Ovary (tissue), 9 donors: ENCODE results near the gene LAMTOR4. TPM values are rescaled to one million over a fixed set of nuclear protein-coding genes. Genes with fewer than 3 reads are reported as not detected.

Experiments used
- DNase-seq, 5 donors: peaks; one replicate each; pipeline ENCODE4 v3.0.0-alpha.2; 2019 to 2020
- H3K27ac ChIP-seq, 2 donors: fragments of 200-600 bp; one replicate each; pipeline versions ENCODE4 v1.5.1 to v1.8.0; 2019 to 2022
- H3K27me3 ChIP-seq: fragments of 200-600 bp; one replicate; pipeline ENCODE4 v1.8.0; 2022
- H3K36me3 ChIP-seq: fragments of 200-600 bp; sonication (generic); one replicate; pipeline ENCODE4 v1.5.1; 2019
- H3K4me1 ChIP-seq: one replicate; pipeline ENCODE4 v1.8.1; 2013; ENCODE audit warnings: mild to moderate bottlenecking, moderate library complexity; ENCODE audit not compliant: insufficient read depth
- H3K4me3 ChIP-seq: fragments of 200-600 bp; sonication (generic); one replicate; pipeline ENCODE4 v1.5.1; 2017
- H3K9me3 ChIP-seq, 2 donors: fragments of 200-600 bp in 1 of 2; sonication (generic) in 1 of 2; one replicate each; pipeline versions ENCODE4 v1.5.1 to v1.8.1; 2013 to 2019; ENCODE audit warnings: mild to moderate bottlenecking in 1 of 2, moderate library complexity in 1 of 2
- CTCF ChIP-seq, 3 donors: fragments of 450-650 bp in 2 of 3; fragments of 200-600 bp in 1 of 3; IDR thresholded peaks; one replicate each; pipeline versions ENCODE4 v1.5.1 to v1.8.0; 2016 to 2022; ENCODE audit warnings: antibody characterized with exemption in 3 of 3, mild to moderate bottlenecking in 1 of 3
- EP300 ChIP-seq: sonication (generic); formaldehyde crosslinking; IDR thresholded peaks from one replicate; pipeline ENCODE4 v1.6.1; 2017; ENCODE audit warnings: antibody characterized with exemption
- POLR2A ChIP-seq: fragments of 450-650 bp; IDR thresholded peaks from one replicate; pipeline ENCODE4 v1.6.1; 2017; ENCODE audit warnings: antibody characterized with exemption, mild to moderate bottlenecking, moderate library complexity
- WGBS, 3 donors: extraction: QIAGEN DNeasy Blood & Tissue Kit in 1 of 3; methylation state at CpG; one replicate each; pipeline versions ENCODE4 v1.1.5 to v1.1.7; 2013 to 2017; 5-methylcytosine and 5-hydroxymethylcytosine counted together
- intact Hi-C, 4 donors: fragments of 100-400 bp; cut with DNase I; formaldehyde crosslinking; loops; one replicate each; pipeline versions ENCODE4 v1.11.0 to v1.15.1; 2022 to 2023
- polyA plus RNA-seq, 2 donors: library from polyadenylated mRNA; stranded (reverse); fragments of 200-250 nt in 1 of 2; fragments of 350-450 nt in 1 of 2; fragmentation: Illumina TruSeq in 1 of 2; extraction: RNeasy Lipid Tissue Mini Kit (QIAGEN cat#74804) in 1 of 2; gene quantifications; one replicate each; pipeline ENCODE4 v1.2.3, GENCODE V29; 2013 to 2014
- total RNA-seq, 7 donors: library from RNA; depleted of rRNA in 2 of 7; stranded (reverse); fragments of >200 nt in 2 of 7; fragmentation: NEBNext Ultra II Directional in 3 of 7; extraction: Animal tissue kit (Norgen Biotek cat#: 25700) in 3 of 7; gene quantifications; one replicate each; pipeline versions ENCODE4 v1.1.0 to v1.2.4, GENCODE V29; 2016 to 2023
- donor health status: DM: no; HTN: no; CAD: no; lungs with moderate emphysema.
- donor health status: DM: no; HTN: no; CAD: no.
- donor health status: Bipolar disorder and iron deficiency.
- donor health status: DM: yes; HTN: yes; CAD: no.
- donor health status: DM: no; HTN: no; CAD: no.
- donor health status: DM: yes; HTN: yes; CAD: no.

LAMTOR4 gene
- total and polyA plus RNA-seq, 9 donors: 10.3 to 246 (median 108) TPM

GRCh38 chr7:100119970-100120732, 28.6 kb upstream of the LAMTOR4 start:
- Histone ChIP-seq H3K9me3 (no peaks in the 10 kb centered on the region), H3K36me3 (no peaks in the 10 kb centered on the region), H3K27ac (peak overlapping the region; percentile 70 to 90), H3K4me1 (no peaks in the 10 kb centered on the region), H3K27me3 (no peaks in the 10 kb centered on the region), H3K4me3 (peak overlapping the region; percentile 86)
- intact Hi-C loops: no loop called here
- 10 to 15% (median 11%) methylated on average over 18 to 19 of the region's 19 CpGs for WGBS, 3 donors
- no peak for TF ChIP-seq CTCF (IDR thresholded peaks at IDR 0.05)
- peak; percentile 70 to 80 (median 75) for DNase-seq

GRCh38 chr7:100120733-100121036, 28.0 kb upstream of the LAMTOR4 start:
- no peaks in the 10 kb centered on the region for H3K9me3 ChIP-seq
- H3K4me1 ChIP-seq: no peaks in the 10 kb centered on the region
- no peaks in the 10 kb centered on the region for H3K36me3 ChIP-seq
- H3K4me3 ChIP-seq: no peak overlapping the region
- no peak for DNase-seq
- 11 to 16% (median 12%) methylated on average over 1 of the region's 1 CpG for WGBS, 3 donors
- intact Hi-C loops: no loop called here
- TF ChIP-seq POLR2A: no peak
- no peak for TF ChIP-seq EP300
- no peak for TF ChIP-seq CTCF (IDR thresholded peaks at IDR 0.05)
- H3K27ac ChIP-seq: no peak overlapping the region
- no peaks in the 10 kb centered on the region for H3K27me3 ChIP-seq

GRCh38 chr7:100122067-100122466, 26.7 kb upstream of the LAMTOR4 start:
- H3K4me3 ChIP-seq: no peak overlapping the region
- H3K9me3 ChIP-seq: no peaks in the 10 kb centered on the region
- WGBS, 3 donors: 56 to 69% (median 63%) methylated on average over 13 of the region's 13 CpGs
- no peak for DNase-seq
- H3K27ac ChIP-seq: no peak overlapping the region
- no peaks in the 10 kb centered on the region for H3K36me3 ChIP-seq
- H3K27me3 ChIP-seq: no peaks in the 10 kb centered on the region
- intact Hi-C loops: no loop called here
- no peaks in the 10 kb centered on the region for H3K4me1 ChIP-seq
- TF ChIP-seq POLR2A (no peak), CTCF (IDR thresholded peaks at IDR 0.05) (no peak), EP300 (no peak)

- TF ChIP-seq POLR2A: no peak
- WGBS, 3 donors: 88 to 94% (median 90%) methylated on average over 1 of the region's 1 CpG
- no peaks in the 10 kb centered on the region for H3K9me3 ChIP-seq
- H3K4me1 ChIP-seq: no peaks in the 10 kb centered on the region
- H3K4me3 ChIP-seq: no peak overlapping the region
- H3K27me3 ChIP-seq: no peaks in the 10 kb centered on the region
- no peaks in the 10 kb centered on the region for H3K36me3 ChIP-seq
- DNase-seq: no peak
- no peak overlapping the region for H3K27ac ChIP-seq
- intact Hi-C loops: no loop called here
Measured at GRCh38 chr7:100122568-100122967, 26.1 kb upstream of the LAMTOR4 start.

- no peak for DNase-seq
- H3K4me3 ChIP-seq: no peak overlapping the region
- H3K27me3 ChIP-seq: no peaks in the 10 kb centered on the region
- intact Hi-C loops: no loop called here
- no peaks in the 10 kb centered on the region for H3K36me3 ChIP-seq
- peaks cover 3% of the 10 kb centered on the region for H3K4me1 ChIP-seq
- TF ChIP-seq EP300 (no peak), POLR2A (no peak), CTCF (IDR thresholded peaks at IDR 0.05) (no peak)
- no peak overlapping the region for H3K27ac ChIP-seq
- H3K9me3 ChIP-seq: no peaks in the 10 kb centered on the region
- 65 to 78% (median 68%) methylated on average over 4 of the region's 4 CpGs for WGBS, 3 donors
Measured at GRCh38 chr7:100124301-100125230, 24.2 kb upstream of the LAMTOR4 start.
